GM23338 (cell line): ENCODE data around the gene FAM219A. TPM values are rescaled to one million over a fixed set of nuclear protein-coding genes. Genes with fewer than 3 reads are reported as not detected.

Experiments used
- ATAC-seq: fragments of 200-7000 bp; cut with Tn5 transposase; 3 replicates; pipeline ENCODE4 v1.9.1; 2020
- DNase-seq: peaks from one replicate; pipeline ENCODE4 v3.0.0-alpha.2; 2015; ENCODE audit warnings: low spot score
- H2AFZ ChIP-seq: fragments of 200-600 bp; sonication (generic); 2 replicates; pipeline ENCODE4 v1.8.0; 2016; ENCODE audit warnings: antibody characterized with exemption, mild to moderate bottlenecking, moderate library complexity
- H3F3A ChIP-seq: fragments of 200-600 bp; sonication (generic); replicated peaks from 2 replicates; pipeline ENCODE4 v1.8.0; 2017; ENCODE audit warnings: antibody characterized with exemption, mixed run types, low read depth
- H3K27ac ChIP-seq: fragments of 200-600 bp; sonication (generic); 2 replicates; pipeline ENCODE4 v1.6.1; 2016; ENCODE audit warnings: low read depth
- H3K27me3 ChIP-seq: fragments of 200-600 bp; sonication (generic); 2 replicates; pipeline ENCODE4 v1.8.0; 2016; ENCODE audit warnings: mild to moderate bottlenecking, mixed run types, moderate library complexity; ENCODE audit not compliant: insufficient read depth
- H3K36me3 ChIP-seq: fragments of 200-600 bp; sonication (generic); 2 replicates; pipeline ENCODE4 v1.8.0; 2016; ENCODE audit warnings: mild to moderate bottlenecking; ENCODE audit not compliant: insufficient read depth
- H3K4me1 ChIP-seq: fragments of 200-600 bp; sonication (generic); 2 replicates; pipeline ENCODE4 v1.8.0; 2016; ENCODE audit warnings: mild to moderate bottlenecking, moderate library complexity; ENCODE audit not compliant: insufficient read depth
- H3K4me2 ChIP-seq: fragments of 200-600 bp; sonication (generic); 2 replicates; pipeline ENCODE4 v1.7.1; 2017; ENCODE audit warnings: mixed run types
- H3K4me3 ChIP-seq: fragments of 200-600 bp; sonication (generic); 2 replicates; pipeline ENCODE4 v1.6.1; 2016; ENCODE audit warnings: mixed run types
- H3K79me2 ChIP-seq: fragments of 200-600 bp; sonication (generic); replicated peaks from 2 replicates; pipeline ENCODE4 v1.8.0; 2017; ENCODE audit warnings: mild to moderate bottlenecking; ENCODE audit not compliant: insufficient read depth
- H3K9me2 ChIP-seq: fragments of 200-600 bp; sonication (generic); 2 replicates; pipeline ENCODE4 v1.8.0; 2017; ENCODE audit not compliant: insufficient read depth
- H4K20me1 ChIP-seq: fragments of 200-600 bp; sonication (generic); replicated peaks from 2 replicates; pipeline ENCODE4 v1.8.0; 2017; ENCODE audit warnings: mild to moderate bottlenecking; ENCODE audit not compliant: insufficient read depth
- H3K27ac Mint-ChIP-seq: 2 replicates; pipeline ENCODE4 v1.8.0; 2020; ENCODE audit warnings: inconsistent platforms, mild to moderate bottlenecking, moderate library complexity, mixed read lengths
- H3K27me3 Mint-ChIP-seq: 3 replicates; pipeline ENCODE4 v1.8.0; 2022; ENCODE audit warnings: low read depth, mild to moderate bottlenecking, moderate library complexity, mixed read lengths, inconsistent platforms; ENCODE audit not compliant: insufficient read depth, poor library complexity
- H3K36me3 Mint-ChIP-seq: 3 replicates; pipeline ENCODE4 v1.8.0; 2021; ENCODE audit warnings: low read depth, mild to moderate bottlenecking, inconsistent platforms, moderate library complexity, mixed read lengths
- H3K4me1 Mint-ChIP-seq: 3 replicates; pipeline ENCODE4 v1.8.0; 2020; ENCODE audit warnings: mild to moderate bottlenecking, inconsistent platforms, mixed read lengths
- H3K4me3 Mint-ChIP-seq: 3 replicates; pipeline ENCODE4 v1.8.0; 2021; ENCODE audit warnings: moderate library complexity, mild to moderate bottlenecking, inconsistent platforms, mixed read lengths
- H3K9me3 Mint-ChIP-seq: 3 replicates; pipeline ENCODE4 v1.8.0; 2020; ENCODE audit warnings: moderate library complexity, mild to moderate bottlenecking, inconsistent platforms, mixed read lengths
- CREB1 ChIP-seq: fragments of 250-450 bp; sonication (Bioruptor Pico); IDR thresholded peaks from 2 replicates; pipeline ENCODE4 v1.5.0; 2020; ENCODE audit warnings: low read depth, mild to moderate bottlenecking, moderate library complexity
- ETS1 ChIP-seq: IDR thresholded peaks from 2 replicates; pipeline ENCODE4 v1.6.1; 2016; ENCODE audit warnings: antibody characterized with exemption
- EZH2 ChIP-seq: fragments of 200-600 bp; sonication (generic); IDR thresholded peaks from one replicate; pipeline ENCODE4 v1.8.0; 2017; ENCODE audit warnings: antibody characterized with exemption, mild to moderate bottlenecking, low read depth; ENCODE audit not compliant: unreplicated experiment
- EZH2phosphoT487 ChIP-seq: fragments of 200-600 bp; sonication (generic); IDR thresholded peaks from one replicate; pipeline ENCODE4 v1.8.1; 2018; ENCODE audit warnings: antibody characterized with exemption; ENCODE audit not compliant: unreplicated experiment
- JUNB ChIP-seq: IDR thresholded peaks from one replicate; pipeline ENCODE4 v1.6.1; 2016; ENCODE audit warnings: antibody characterized with exemption; ENCODE audit not compliant: unreplicated experiment
- NANOG ChIP-seq: IDR thresholded peaks from 2 replicates; pipeline ENCODE4 v1.6.1; 2016; ENCODE audit warnings: antibody characterized with exemption, borderline replicate concordance
- POLR2AphosphoS5 ChIP-seq: IDR thresholded peaks from 2 replicates; pipeline ENCODE4 v1.6.1; 2016; ENCODE audit warnings: antibody characterized with exemption, low read depth
- REST ChIP-seq: IDR thresholded peaks from one replicate; pipeline ENCODE4 v1.6.1; 2018; ENCODE audit warnings: antibody characterized with exemption; ENCODE audit not compliant: unreplicated experiment
- STAT1 ChIP-seq: IDR thresholded peaks from one replicate; pipeline ENCODE4 v1.6.1; 2016; ENCODE audit warnings: antibody characterized with exemption; ENCODE audit not compliant: unreplicated experiment
- ZNF114 ChIP-seq: fragments of 250-450 bp; sonication (Bioruptor Pico); IDR thresholded peaks from 2 replicates; pipeline ENCODE4 v1.5.0; 2020; ENCODE audit warnings: mild to moderate bottlenecking, moderate library complexity
- ZNF331 ChIP-seq: fragments of 250-450 bp; sonication (Bioruptor Pico); IDR thresholded peaks from 2 replicates; pipeline ENCODE4 v1.5.0; 2020; ENCODE audit warnings: low read depth, mild to moderate bottlenecking, moderate library complexity
- polyA plus RNA-seq: library from polyadenylated mRNA; unstranded; fragments of >200 nt; fragmentation: Nextera tagmentation; extraction: Ambion mirVana; gene quantifications from 2 replicates; pipeline ENCODE4 v1.2.1, GENCODE V29; 2016
- total RNA-seq: library from RNA; depleted of rRNA; stranded (reverse); fragments of >200 nt; shearing (Covaris generic); gene quantifications from 2 replicates; pipeline ENCODE4 v1.2.3, GENCODE V29; 2014

The FAM219A gene
- total and polyA plus RNA-seq, 2 experiments from 2014 or later = 3.8 to 7.2 TPM

GRCh38 chr9:34392511-34392910, 65.9 kb downstream of the FAM219A start:
- H3K9me3 Mint-ChIP-seq = no peaks in the 10 kb centered on the region
- Histone ChIP-seq H3F3A (no peaks in the 10 kb centered on the region), H3K9me2 (no peaks in the 10 kb centered on the region), H3K79me2 (no peaks in the 10 kb centered on the region), H3K36me3 (no peaks in the 10 kb centered on the region), H2AFZ (no peak overlapping the region), H3K27ac (no peak overlapping the region), H4K20me1 (0 out of 2 replicates have a peak, but pooled peaks cover 4% of the 10 kb centered on the region), H3K4me2 (no peak overlapping the region), H3K27me3 (no peaks in the 10 kb centered on the region), H3K4me3 (no peak overlapping the region), H3K4me1 (no peaks in the 10 kb centered on the region)
- DNase-seq (no peak), ATAC-seq (no peak)
- no peak overlapping the region for H3K27ac Mint-ChIP-seq
- H3K4me3 Mint-ChIP-seq = no peak overlapping the region
- no peak for TF ChIP-seq JUNB
- TF ChIP-seq NANOG = no peak
- TF ChIP-seq POLR2AphosphoS5 = no peak
- TF ChIP-seq ETS1 = no peak
- no peak for TF ChIP-seq CREB1 (CRISPR knock-in tag)
- TF ChIP-seq EZH2phosphoT487 = no peak
- no peak for TF ChIP-seq ZNF331 (CRISPR knock-in tag)
- no peaks in the 10 kb centered on the region for H3K36me3 Mint-ChIP-seq
- no peaks in the 10 kb centered on the region for H3K27me3 Mint-ChIP-seq
- no peaks in the 10 kb centered on the region for H3K4me1 Mint-ChIP-seq

GRCh38 chr9:34387239-34387638, 71.1 kb downstream of the FAM219A start:
- Mint-ChIP-seq H3K27ac (no peak overlapping the region), H3K27me3 (peaks cover 7% of the 10 kb centered on the region), H3K4me3 (no peak overlapping the region), H3K4me1 (no peaks in the 10 kb centered on the region), H3K36me3 (no peaks in the 10 kb centered on the region), H3K9me3 (no peaks in the 10 kb centered on the region)
- Histone ChIP-seq H3K4me2 (no peak overlapping the region), H3K27me3 (peaks cover 10% of the 10 kb centered on the region; the same call in 1 of the 2 replicates), H3K4me1 (no peaks in the 10 kb centered on the region), H3K4me3 (no peak overlapping the region), H3F3A (no peaks in the 10 kb centered on the region), H3K27ac (no peak overlapping the region), H4K20me1 (no peaks in the 10 kb centered on the region), H2AFZ (no peak overlapping the region), H3K79me2 (no peaks in the 10 kb centered on the region), H3K36me3 (no peaks in the 10 kb centered on the region), H3K9me2 (no peaks in the 10 kb centered on the region)
- TF ChIP-seq EZH2 (no peak), POLR2AphosphoS5 (no peak), STAT1 (no peak), ETS1 (no peak), REST (no peak), ZNF114 (CRISPR knock-in tag) (no peak)
- DNase-seq (no peak), ATAC-seq (no peak)
